ENCODE results near the gene NXPE3.

NXPE3 gene

GRCh38 chr3:101873619-101874018 is 94.6 kb downstream of the NXPE3 start:
- FAIRE-seq, result no peak
- no peak for DNase-seq (ENCODE audit: low spot score)

- FAIRE-seq (no peak), DNase-seq (ENCODE audit: low spot score) (no peak)
Measured at GRCh38 chr3:101876142-101876541, 97.1 kb downstream of the NXPE3 start.

All from urothelium cell line (cell line).